Measurements from ENCODE around the gene SNTA1.

DNA sequence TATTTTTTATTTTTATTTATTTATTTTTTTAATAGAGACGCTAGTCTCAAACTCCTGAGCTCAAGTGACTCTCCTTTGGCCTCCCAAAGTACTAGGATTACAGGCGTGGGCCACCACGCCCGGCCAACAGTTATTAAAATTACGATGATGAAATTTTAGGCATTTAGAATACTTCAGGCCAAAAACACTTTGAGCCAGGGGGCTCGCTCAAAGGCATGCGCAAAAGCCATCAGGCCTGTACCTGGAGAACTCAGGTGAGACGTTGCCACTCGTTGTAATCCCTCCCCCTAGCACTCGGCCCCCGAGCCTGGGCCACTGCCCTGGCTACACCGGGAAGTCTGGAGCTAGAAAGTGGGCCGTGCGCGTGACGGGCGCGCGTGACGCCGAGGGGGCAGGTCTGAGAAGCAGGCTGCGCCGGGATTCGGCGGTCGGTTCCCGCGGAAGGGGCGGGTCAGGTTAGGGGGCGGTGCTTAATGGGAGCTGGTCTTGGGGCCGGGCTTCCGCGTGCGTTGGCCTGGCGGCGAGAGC lies 46.0 kb upstream of the SNTA1 start:
- TF ChIP-seq, protein P1, sequence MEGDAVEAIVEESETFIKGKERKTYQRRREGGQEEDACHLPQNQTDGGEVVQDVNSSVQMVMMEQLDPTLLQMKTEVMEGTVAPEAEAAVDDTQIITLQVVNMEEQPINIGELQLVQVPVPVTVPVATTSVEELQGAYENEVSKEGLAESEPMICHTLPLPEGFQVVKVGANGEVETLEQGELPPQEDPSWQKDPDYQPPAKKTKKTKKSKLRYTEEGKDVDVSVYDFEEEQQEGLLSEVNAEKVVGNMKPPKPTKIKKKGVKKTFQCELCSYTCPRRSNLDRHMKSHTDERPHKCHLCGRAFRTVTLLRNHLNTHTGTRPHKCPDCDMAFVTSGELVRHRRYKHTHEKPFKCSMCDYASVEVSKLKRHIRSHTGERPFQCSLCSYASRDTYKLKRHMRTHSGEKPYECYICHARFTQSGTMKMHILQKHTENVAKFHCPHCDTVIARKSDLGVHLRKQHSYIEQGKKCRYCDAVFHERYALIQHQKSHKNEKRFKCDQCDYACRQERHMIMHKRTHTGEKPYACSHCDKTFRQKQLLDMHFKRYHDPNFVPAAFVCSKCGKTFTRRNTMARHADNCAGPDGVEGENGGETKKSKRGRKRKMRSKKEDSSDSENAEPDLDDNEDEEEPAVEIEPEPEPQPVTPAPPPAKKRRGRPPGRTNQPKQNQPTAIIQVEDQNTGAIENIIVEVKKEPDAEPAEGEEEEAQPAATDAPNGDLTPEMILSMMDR (IDR thresholded peaks at IDR 0.05; ENCODE audit: low read length): no peak
- TF ChIP-seq EZH2 (IDR thresholded peaks at IDR 0.05; ENCODE audit: borderline replicate concordance, low read length): no peak
